Osteoblast (primary cell): ENCODE results near the gene MED25. TPM values are rescaled to one million over a fixed set of nuclear protein-coding genes. Genes with fewer than 3 reads are reported as not detected.

Source experiments
- DNase-seq: peaks from one replicate; pipeline ENCODE4 v3.0.0; 2011; ENCODE audit warnings: low spot score, mixed read lengths; ENCODE audit not compliant: insufficient read length; ENCODE audit errors: missing footprints
- H2AFZ ChIP-seq: 2 replicates; pipeline ENCODE4 v1.6.0; 2011; ENCODE audit warnings: mild to moderate bottlenecking, low read length
- H3K27ac ChIP-seq: 2 replicates; pipeline ENCODE4 v1.5.1; 2011; ENCODE audit warnings: mild to moderate bottlenecking, low read depth, low read length, moderate library complexity
- H3K27me3 ChIP-seq: 2 replicates; pipeline ENCODE4 v1.6.0; 2012; ENCODE audit warnings: mild to moderate bottlenecking, control low read depth, inconsistent platforms, low read length, moderate library complexity; ENCODE audit not compliant: insufficient read depth
- H3K36me3 ChIP-seq: 2 replicates; pipeline ENCODE4 v1.5.1; 2011; ENCODE audit warnings: mild to moderate bottlenecking, low read length, control low read depth, moderate library complexity; ENCODE audit not compliant: insufficient read depth
- H3K4me1 ChIP-seq: 2 replicates; pipeline ENCODE4 v1.5.1; 2011; ENCODE audit warnings: mild to moderate bottlenecking, low read length, control low read depth, moderate library complexity; ENCODE audit not compliant: insufficient read depth
- H3K4me2 ChIP-seq: 2 replicates; pipeline ENCODE4 v1.6.0; 2011; ENCODE audit warnings: mild to moderate bottlenecking, low read length; ENCODE audit not compliant: insufficient read depth
- H3K4me3 ChIP-seq: fragments of 200-600 bp; sonication (generic); 3 replicates; pipeline ENCODE4 v1.5.1; 2012; ENCODE audit warnings: mild to moderate bottlenecking, low read length, inconsistent platforms; ENCODE audit not compliant: insufficient read depth
- H3K79me2 ChIP-seq: 2 replicates; pipeline ENCODE4 v1.6.0; 2012; ENCODE audit warnings: mild to moderate bottlenecking, low read length, control low read depth, inconsistent platforms; ENCODE audit not compliant: insufficient read depth
- H3K9me3 ChIP-seq: 2 replicates; pipeline ENCODE4 v1.5.1; 2011; ENCODE audit warnings: low read depth, low read length, control low read depth
- H4K20me1 ChIP-seq: 2 replicates; pipeline ENCODE4 v1.6.0; 2012; ENCODE audit warnings: mild to moderate bottlenecking, low read length, control low read depth; ENCODE audit not compliant: insufficient read depth
- CTCF ChIP-seq: IDR thresholded peaks from 2 replicates; pipeline ENCODE4 v1.5.1; 2011; ENCODE audit warnings: mild to moderate bottlenecking, low read depth, low read length, moderate library complexity; ENCODE audit errors: extremely low read depth
- total RNA-seq: library from RNA; depleted of rRNA; stranded (reverse); fragments of >200 nt; gene quantifications from 2 replicates; pipeline ENCODE4 v1.2.3, GENCODE V29; 2012

The MED25 gene
- total RNA-seq, 1 donor, result 19.5 TPM

GRCh38 chr19:49851456-49852259 lies 33.6 kb downstream of the MED25 start:
- TF ChIP-seq CTCF, result no peak
- peak overlapping the region; percentile 96 for H3K4me2 ChIP-seq
- H3K4me1 ChIP-seq, result peaks cover 37% of the 10 kb centered on the region
- H3K9me3 ChIP-seq, result no peaks in the 10 kb centered on the region
- H3K27me3 ChIP-seq, result no peaks in the 10 kb centered on the region
- H3K4me3 ChIP-seq, result peak overlapping the region; percentile 95
- H3K79me2 ChIP-seq, result peaks cover 45% of the 10 kb centered on the region
- peaks cover 39% of the 10 kb centered on the region for H4K20me1 ChIP-seq
- H3K36me3 ChIP-seq, result peaks cover 12% of the 10 kb centered on the region
- DNase-seq, result no peak
- H2AFZ ChIP-seq, result no peak overlapping the region
- H3K27ac ChIP-seq, result no peak overlapping the region

- H3K9me3 ChIP-seq, result no peaks in the 10 kb centered on the region
- peaks cover 39% of the 10 kb centered on the region for H4K20me1 ChIP-seq
- TF ChIP-seq CTCF, result no peak
- H3K4me1 ChIP-seq, result peaks cover 37% of the 10 kb centered on the region
- peak overlapping the region; percentile 95 for H3K4me3 ChIP-seq
- no peak overlapping the region for H2AFZ ChIP-seq
- no peaks in the 10 kb centered on the region for H3K27me3 ChIP-seq
- peaks cover 45% of the 10 kb centered on the region for H3K79me2 ChIP-seq
- no peak overlapping the region for H3K27ac ChIP-seq
- DNase-seq, result no peak
- peak overlapping the region; percentile 96 for H3K4me2 ChIP-seq
- peaks cover 21% of the 10 kb centered on the region for H3K36me3 ChIP-seq
Observed at GRCh38 chr19:49852631-49853126, 34.6 kb downstream of the MED25 start.

GRCh38 chr19:49853852-49854377 lies 35.8 kb downstream of the MED25 start:
- H2AFZ ChIP-seq, result no peak overlapping the region
- no peak for DNase-seq
- H3K4me2 ChIP-seq, result no peak overlapping the region
- TF ChIP-seq CTCF, result no peak
- peaks cover 45% of the 10 kb centered on the region for H3K79me2 ChIP-seq
- H3K36me3 ChIP-seq, result peaks cover 32% of the 10 kb centered on the region
- peaks cover 39% of the 10 kb centered on the region for H4K20me1 ChIP-seq
- no peaks in the 10 kb centered on the region for H3K9me3 ChIP-seq
- peaks cover 32% of the 10 kb centered on the region for H3K4me1 ChIP-seq
- no peak overlapping the region for H3K27ac ChIP-seq
- H3K4me3 ChIP-seq, result no peak overlapping the region
- H3K27me3 ChIP-seq, result no peaks in the 10 kb centered on the region
